HG03432 (cell line): ENCODE measurements around the gene DHX57.
A peak's percentile ranks its signal among the peaks of the same experiment; 100 is the strongest.

Experiments used
- ATAC-seq: cut with Tn5 transposase; IDR thresholded peaks from one replicate; pipeline ENCODE4 v1.9.1; 2021; ENCODE audit warnings: mild to moderate bottlenecking, moderate library complexity; ENCODE audit not compliant: unreplicated experiment

Gene DHX57

GRCh38 chr2:38866773-38867443 lies 8.8 kb downstream of the DHX57 start:
- ATAC-seq: no peak

GRCh38 chr2:38863061-38863695 lies 12.6 kb downstream of the DHX57 start:
- ATAC-seq: no peak

GRCh38 chr2:38862476-38862875 lies 13.3 kb downstream of the DHX57 start:
- no peak for ATAC-seq

- no peak for ATAC-seq
Observed at GRCh38 chr2:38856165-38856564, 19.6 kb downstream of the DHX57 start.

- peak; percentile 97 for ATAC-seq
Observed at GRCh38 chr2:38850045-38850444, 25.7 kb downstream of the DHX57 start.

- peak; percentile 30 for ATAC-seq
Observed at GRCh38 chr2:38836791-38837190, 38.9 kb downstream of the DHX57 start.

- peak; percentile 97 for ATAC-seq
Observed at GRCh38 chr2:38835990-38836389, 39.7 kb downstream of the DHX57 start.

- ATAC-seq: no peak
Observed at GRCh38 chr2:38835015-38835601, 40.6 kb downstream of the DHX57 start.

- ATAC-seq: no peak
Observed at GRCh38 chr2:38830526-38831159, 45.1 kb downstream of the DHX57 start.

- ATAC-seq: no peak
Observed at GRCh38 chr2:38829971-38830370, 45.8 kb downstream of the DHX57 start.

- ATAC-seq: no peak
Observed at GRCh38 chr2:38828460-38828859, 47.3 kb downstream of the DHX57 start.

- ATAC-seq: peak; percentile 53
Observed at GRCh38 chr2:38827539-38828145, 48.1 kb downstream of the DHX57 start.

GRCh38 chr2:38825956-38826355 lies 49.8 kb downstream of the DHX57 start:
- no peak for ATAC-seq

- no peak for ATAC-seq
Observed at GRCh38 chr2:38824906-38825305, 50.8 kb downstream of the DHX57 start.

- no peak for ATAC-seq
Observed at GRCh38 chr2:38823386-38823785, 52.3 kb downstream of the DHX57 start.

GRCh38 chr2:38818565-38818964 lies 57.2 kb downstream of the DHX57 start:
- ATAC-seq: no peak

GRCh38 chr2:38815936-38816335 lies 59.8 kb downstream of the DHX57 start:
- no peak for ATAC-seq

- ATAC-seq: no peak
Observed at GRCh38 chr2:38810488-38810887, 65.2 kb downstream of the DHX57 start.

- no peak for ATAC-seq
Observed at GRCh38 chr2:38808677-38809076, 67.1 kb downstream of the DHX57 start.

- no peak for ATAC-seq
Observed at GRCh38 chr2:38806733-38807059, 69.0 kb downstream of the DHX57 start.

- no peak for ATAC-seq
Observed at GRCh38 chr2:38806015-38806732, 69.6 kb downstream of the DHX57 start.
